ENCODE measurements around the gene IL17C.

The IL17C gene

GRCh38 chr16:88645455-88645854 lies 7.1 kb downstream of the IL17C start:
- DNase-seq (ENCODE audit: low spot score), result no peak

- DNase-seq (ENCODE audit: low spot score), result no peak
These were observed 7.6 kb downstream of the IL17C start for GRCh38 chr16:88645941-88646340.

- DNase-seq (ENCODE audit: low spot score), result no peak
These were observed 8.1 kb downstream of the IL17C start for GRCh38 chr16:88646345-88647034.

- DNase-seq (ENCODE audit: low spot score), result no peak
These were observed 9.1 kb downstream of the IL17C start for GRCh38 chr16:88647178-88648070.

GRCh38 chr16:88649195-88649923 lies 11.0 kb downstream of the IL17C start:
- no peak for DNase-seq (ENCODE audit: low spot score)

GRCh38 chr16:88649924-88650748 lies 11.8 kb downstream of the IL17C start:
- DNase-seq (ENCODE audit: low spot score), result peak; percentile 86

- peak; percentile 99 for DNase-seq (ENCODE audit: low spot score)
These were observed 12.4 kb downstream of the IL17C start, which contains the start of gene CYBA for GRCh38 chr16:88650749-88651275. CYBA (minus strand) TSS chr16:88651053; CDS start chr16:88651013, 40 bp downstream.

- DNase-seq (ENCODE audit: low spot score), result peak; percentile 99
These were observed 13.1 kb downstream of the IL17C start for GRCh38 chr16:88651276-88651988.

GRCh38 chr16:88651989-88652761 lies 13.8 kb downstream of the IL17C start:
- DNase-seq (ENCODE audit: low spot score), result no peak

GRCh38 chr16:88652762-88653063 lies 14.3 kb downstream of the IL17C start:
- no peak for DNase-seq (ENCODE audit: low spot score)

- DNase-seq (ENCODE audit: low spot score), result no peak
These were observed 14.7 kb downstream of the IL17C start for GRCh38 chr16:88653101-88653500.

- DNase-seq (ENCODE audit: low spot score), result no peak
These were observed 15.4 kb downstream of the IL17C start for GRCh38 chr16:88653596-88654362.

- no peak for DNase-seq (ENCODE audit: low spot score)
These were observed 16.1 kb downstream of the IL17C start for GRCh38 chr16:88654363-88655052.

GRCh38 chr16:88655053-88655732 lies 16.8 kb downstream of the IL17C start:
- DNase-seq (ENCODE audit: low spot score), result no peak

GRCh38 chr16:88655733-88656281 lies 17.4 kb downstream of the IL17C start:
- no peak for DNase-seq (ENCODE audit: low spot score)

- no peak for DNase-seq (ENCODE audit: low spot score)
These were observed 18.1 kb downstream of the IL17C start for GRCh38 chr16:88656291-88656980.

GRCh38 chr16:88657371-88657770 lies 19.0 kb downstream of the IL17C start:
- no peak for DNase-seq (ENCODE audit: low spot score)

All from HuH-7.5 (cell line).